ENCODE data around the gene ZDHHC21.

ZDHHC21 gene

GRCh38 chr9:14563902-14564624 is 129.2 kb downstream of the ZDHHC21 start:
- TF ChIP-seq TAF1 (IDR thresholded peaks at IDR 0.05; ENCODE audit: borderline replicate concordance, insufficient read depth, low read length) (no peak), REST (IDR thresholded peaks at IDR 0.05; ENCODE audit: insufficient read depth in 1 of 2, low read depth in 2 of 2, low read length in 2 of 2) (no peak), SIN3A (IDR thresholded peaks at IDR 0.05; ENCODE audit: borderline replicate concordance, insufficient read depth, low read length) (no peak), POLR2AphosphoS5 (IDR thresholded peaks at IDR 0.05; ENCODE audit: low read depth, low read length) (no peak), FOXP2 (optimal IDR thresholded peaks at IDR 0.05; ENCODE audit: borderline replicate concordance, extremely low read depth, extremely low read length, insufficient read depth) (no peak)

DNA sequence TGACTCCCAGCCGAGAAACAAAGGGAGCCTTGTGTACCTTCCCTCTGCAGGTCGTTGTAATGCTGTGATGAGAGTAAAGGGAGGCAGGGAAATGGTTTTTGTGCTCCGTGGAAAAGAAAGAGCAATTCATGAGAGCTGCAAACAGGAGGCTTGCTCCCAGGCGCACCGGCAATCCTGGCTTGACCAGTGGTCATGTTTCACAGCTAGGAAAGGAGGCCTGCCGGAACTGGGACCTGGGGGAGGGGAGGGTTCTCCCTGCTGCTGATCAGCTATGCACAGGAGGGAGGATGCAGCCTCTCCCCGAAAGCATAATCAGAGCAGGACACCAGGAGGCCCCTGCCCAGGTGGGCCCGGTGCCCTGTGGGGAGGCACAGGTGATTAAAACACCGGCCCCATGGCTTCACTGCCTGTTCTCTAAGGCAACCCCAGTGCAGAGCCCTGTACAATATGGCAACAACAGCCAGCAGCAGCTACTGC is 131.3 kb downstream of the ZDHHC21 start:
- TF ChIP-seq POLR2AphosphoS5 (IDR thresholded peaks at IDR 0.05; ENCODE audit: low read depth, low read length) (no peak), REST (IDR thresholded peaks at IDR 0.05; ENCODE audit: insufficient read depth in 1 of 2, low read depth in 2 of 2, low read length in 2 of 2) (no peak), TAF1 (IDR thresholded peaks at IDR 0.05; ENCODE audit: borderline replicate concordance, insufficient read depth, low read length) (no peak)

All from PFSK-1 (cell line).